ENCODE results near the gene CIZ1. TPM values are rescaled to one million over a fixed set of nuclear protein-coding genes. Genes with fewer than 3 reads are reported as not detected.
"Not testable (repeated sequence)": the region's sequence is repeated elsewhere in the genome, so short reads cannot be mapped to it uniquely, and the experiment has no call there.

The CIZ1 gene
- total and polyA plus RNA-seq, 2 donors from 2014 or later = 48.1 to 89.9 TPM

GRCh38 chr9:128232528-128233428, 41.4 kb upstream of the CIZ1 start:
- FAIRE-seq (no peak), DNase-seq (peak in 2 of 5 donors; percentile 28 to 48)
- H3K27me3 ChIP-seq (ENCODE audit: control insufficient read depth, insufficient read depth, low read length) = no peaks in the 10 kb centered on the region
- no peaks in the 10 kb centered on the region for H3K36me3 ChIP-seq (ENCODE audit: control insufficient read depth in 2 of 3, insufficient read depth in 3 of 3, low read length in 3 of 3)
- H3K9me3 ChIP-seq (ENCODE audit: control insufficient read depth in 2 of 3, insufficient read depth in 1 of 3, low read length in 3 of 3) = no peaks in the 10 kb centered on the region
- intact Hi-C loops (cut with DNase I) = no loop called here
- no peaks in the 10 kb centered on the region for H3K4me1 ChIP-seq (ENCODE audit: control insufficient read depth in 2 of 3, insufficient read depth in 2 of 3, low read depth in 1 of 3, low read length in 3 of 3)
- no peak overlapping the region for H3K27ac ChIP-seq (ENCODE audit: low read depth in 2 of 2, low read length in 2 of 2)
- H3K4me3 ChIP-seq (ENCODE audit: low read length in 3 of 3) = no peak overlapping the region
- no peak for TF ChIP-seq CTCF (IDR thresholded peaks at IDR 0.05; ENCODE audit: borderline replicate concordance, extremely low read depth, insufficient read depth)
- no peak overlapping the region for H3K9ac ChIP-seq (ENCODE audit: low read length in 3 of 3)

- intact Hi-C loops (cut with DNase I) = no loop called here
- Histone ChIP-seq H3K9ac (ENCODE audit: low read length in 3 of 3) (no peak overlapping the region), H3K27ac (ENCODE audit: low read depth in 2 of 2, low read length in 2 of 2) (no peak overlapping the region), H3K9me3 (ENCODE audit: control insufficient read depth in 2 of 3, insufficient read depth in 1 of 3, low read length in 3 of 3) (no peaks in the 10 kb centered on the region), H3K27me3 (ENCODE audit: control insufficient read depth, insufficient read depth, low read length) (no peaks in the 10 kb centered on the region), H3K36me3 (ENCODE audit: control insufficient read depth in 2 of 3, insufficient read depth in 3 of 3, low read length in 3 of 3) (no peaks in the 10 kb centered on the region), H3K4me1 (ENCODE audit: control insufficient read depth in 2 of 3, insufficient read depth in 2 of 3, low read depth in 1 of 3, low read length in 3 of 3) (no peaks in the 10 kb centered on the region), H3K4me3 (ENCODE audit: low read length in 3 of 3) (no peak overlapping the region)
- no peak for FAIRE-seq
- TF ChIP-seq CTCF (IDR thresholded peaks at IDR 0.05; ENCODE audit: borderline replicate concordance, extremely low read depth, insufficient read depth) = no peak
- DNase-seq = no peak
Measured at GRCh38 chr9:128231638-128232527, 40.5 kb upstream of the CIZ1 start.

GRCh38 chr9:128230897-128231296, 39.5 kb upstream of the CIZ1 start:
- H3K27ac ChIP-seq (ENCODE audit: low read depth in 2 of 2, low read length in 2 of 2); intact Hi-C loops (cut with DNase I); H3K4me3 ChIP-seq (ENCODE audit: low read length in 3 of 3): not testable (repeated sequence)

GRCh38 chr9:128226412-128226801, 35.0 kb upstream of the CIZ1 start:
- H3K9ac ChIP-seq (ENCODE audit: low read length in 3 of 3) = no peak overlapping the region
- intact Hi-C loops (cut with DNase I) = no loop called here
- H3K9me3 ChIP-seq (ENCODE audit: control insufficient read depth in 2 of 3, insufficient read depth in 1 of 3, low read length in 3 of 3) = no peaks in the 10 kb centered on the region
- no peak for FAIRE-seq
- H3K36me3 ChIP-seq (ENCODE audit: control insufficient read depth in 2 of 3, insufficient read depth in 3 of 3, low read length in 3 of 3) = no peaks in the 10 kb centered on the region
- no peak overlapping the region for H3K27ac ChIP-seq (ENCODE audit: low read depth in 2 of 2, low read length in 2 of 2)
- TF ChIP-seq CTCF (IDR thresholded peaks at IDR 0.05; ENCODE audit: borderline replicate concordance, extremely low read depth, insufficient read depth) = no peak
- no peaks in the 10 kb centered on the region for H3K27me3 ChIP-seq (ENCODE audit: control insufficient read depth, insufficient read depth, low read length)
- no peaks in the 10 kb centered on the region for H3K4me1 ChIP-seq (ENCODE audit: control insufficient read depth in 2 of 3, insufficient read depth in 2 of 3, low read depth in 1 of 3, low read length in 3 of 3)
- no peak for DNase-seq
- H3K4me3 ChIP-seq (ENCODE audit: low read length in 3 of 3) = no peak overlapping the region

More at GRCh38 chr9:128230897-128231296, 39.5 kb upstream of the CIZ1 start:
- not testable (repeated sequence) for H3K9ac ChIP-seq (ENCODE audit: low read length in 3 of 3); H3K27me3 ChIP-seq (ENCODE audit: control insufficient read depth, insufficient read depth, low read length); H3K9me3 ChIP-seq (ENCODE audit: control insufficient read depth in 2 of 3, insufficient read depth in 1 of 3, low read length in 3 of 3); H3K4me1 ChIP-seq (ENCODE audit: control insufficient read depth in 2 of 3, insufficient read depth in 2 of 3, low read depth in 1 of 3, low read length in 3 of 3); FAIRE-seq; H3K36me3 ChIP-seq (ENCODE audit: control insufficient read depth in 2 of 3, insufficient read depth in 3 of 3, low read length in 3 of 3); DNase-seq

Measured in kidney (tissue), 14 donors.